ENCODE results near the gene SORCS2.

SORCS2 gene

GRCh38 chr4:7266525-7267292 is 74.4 kb downstream of the SORCS2 start:
- H3K4me1 Mint-ChIP-seq (ENCODE audit: low read depth): no peaks in the 10 kb centered on the region
- no peaks in the 10 kb centered on the region for H3K9me3 Mint-ChIP-seq
- no peak for DNase-seq (ENCODE audit: low spot score)
- no peak overlapping the region for H3K4me3 Mint-ChIP-seq
- no peak overlapping the region for H3K27ac Mint-ChIP-seq
- no peaks in the 10 kb centered on the region for H3K27me3 Mint-ChIP-seq (ENCODE audit: low read depth)
- no peaks in the 10 kb centered on the region for H3K36me3 Mint-ChIP-seq (ENCODE audit: low read depth)

- Mint-ChIP-seq H3K27ac (no peak overlapping the region), H3K4me1 (ENCODE audit: low read depth) (no peaks in the 10 kb centered on the region), H3K27me3 (ENCODE audit: low read depth) (no peaks in the 10 kb centered on the region), H3K9me3 (no peaks in the 10 kb centered on the region), H3K4me3 (no peak overlapping the region), H3K36me3 (ENCODE audit: low read depth) (no peaks in the 10 kb centered on the region)
- DNase-seq (ENCODE audit: low spot score): no peak
These were observed 75.5 kb downstream of the SORCS2 start for GRCh38 chr4:7267829-7268228.

- Mint-ChIP-seq H3K4me1 (ENCODE audit: low read depth) (no peaks in the 10 kb centered on the region), H3K27ac (no peak overlapping the region), H3K4me3 (no peak overlapping the region), H3K27me3 (ENCODE audit: low read depth) (no peaks in the 10 kb centered on the region), H3K9me3 (no peaks in the 10 kb centered on the region), H3K36me3 (ENCODE audit: low read depth) (no peaks in the 10 kb centered on the region)
- no peak for DNase-seq (ENCODE audit: low spot score)
These were observed 76.6 kb downstream of the SORCS2 start for GRCh38 chr4:7268941-7269340.

- H3K27me3 Mint-ChIP-seq (ENCODE audit: low read depth): no peaks in the 10 kb centered on the region
- DNase-seq (ENCODE audit: low spot score): no peak
- H3K9me3 Mint-ChIP-seq: no peaks in the 10 kb centered on the region
- H3K4me3 Mint-ChIP-seq: no peak overlapping the region
- H3K4me1 Mint-ChIP-seq (ENCODE audit: low read depth): no peaks in the 10 kb centered on the region
- H3K27ac Mint-ChIP-seq: no peak overlapping the region
- H3K36me3 Mint-ChIP-seq (ENCODE audit: low read depth): no peaks in the 10 kb centered on the region
These were observed 77.8 kb downstream of the SORCS2 start for GRCh38 chr4:7270121-7270520.

GRCh38 chr4:7272404-7272803 is 80.1 kb downstream of the SORCS2 start:
- H3K4me1 Mint-ChIP-seq (ENCODE audit: low read depth): no peaks in the 10 kb centered on the region
- H3K9me3 Mint-ChIP-seq: no peaks in the 10 kb centered on the region
- H3K4me3 Mint-ChIP-seq: no peak overlapping the region
- no peaks in the 10 kb centered on the region for H3K27me3 Mint-ChIP-seq (ENCODE audit: low read depth)
- DNase-seq (ENCODE audit: low spot score): no peak
- H3K36me3 Mint-ChIP-seq (ENCODE audit: low read depth): no peaks in the 10 kb centered on the region
- H3K27ac Mint-ChIP-seq: no peak overlapping the region

- no peak overlapping the region for H3K4me3 Mint-ChIP-seq
- DNase-seq (ENCODE audit: low spot score): no peak
- no peaks in the 10 kb centered on the region for H3K27me3 Mint-ChIP-seq (ENCODE audit: low read depth)
- H3K27ac Mint-ChIP-seq: no peak overlapping the region
- H3K4me1 Mint-ChIP-seq (ENCODE audit: low read depth): no peaks in the 10 kb centered on the region
- H3K9me3 Mint-ChIP-seq: no peaks in the 10 kb centered on the region
- H3K36me3 Mint-ChIP-seq (ENCODE audit: low read depth): no peaks in the 10 kb centered on the region
These were observed 81.5 kb downstream of the SORCS2 start for GRCh38 chr4:7273738-7274297.

- H3K4me1 Mint-ChIP-seq (ENCODE audit: low read depth): no peaks in the 10 kb centered on the region
- H3K27me3 Mint-ChIP-seq (ENCODE audit: low read depth): no peaks in the 10 kb centered on the region
- no peak for DNase-seq (ENCODE audit: low spot score)
- H3K4me3 Mint-ChIP-seq: no peak overlapping the region
- no peak overlapping the region for H3K27ac Mint-ChIP-seq
- no peaks in the 10 kb centered on the region for H3K9me3 Mint-ChIP-seq
- no peaks in the 10 kb centered on the region for H3K36me3 Mint-ChIP-seq (ENCODE audit: low read depth)
These were observed 82.7 kb downstream of the SORCS2 start for GRCh38 chr4:7275067-7275466.

GRCh38 chr4:7275490-7276154 is 83.3 kb downstream of the SORCS2 start:
- no peaks in the 10 kb centered on the region for H3K27me3 Mint-ChIP-seq (ENCODE audit: low read depth)

GRCh38 chr4:7276515-7276914 is 84.2 kb downstream of the SORCS2 start:
- Mint-ChIP-seq H3K9me3 (no peaks in the 10 kb centered on the region), H3K4me3 (no peak overlapping the region), H3K27me3 (ENCODE audit: low read depth) (no peaks in the 10 kb centered on the region), H3K4me1 (ENCODE audit: low read depth) (no peaks in the 10 kb centered on the region), H3K36me3 (ENCODE audit: low read depth) (no peaks in the 10 kb centered on the region), H3K27ac (no peak overlapping the region)
- no peak for DNase-seq (ENCODE audit: low spot score)

More at GRCh38 chr4:7275490-7276154, 83.3 kb downstream of the SORCS2 start:
- H3K27ac Mint-ChIP-seq: no peak overlapping the region
- H3K4me3 Mint-ChIP-seq: no peak overlapping the region
- no peaks in the 10 kb centered on the region for H3K9me3 Mint-ChIP-seq
- no peaks in the 10 kb centered on the region for H3K36me3 Mint-ChIP-seq (ENCODE audit: low read depth)
- H3K4me1 Mint-ChIP-seq (ENCODE audit: low read depth): no peaks in the 10 kb centered on the region
- DNase-seq (ENCODE audit: low spot score): no peak

- no peak overlapping the region for H3K4me3 Mint-ChIP-seq
- no peaks in the 10 kb centered on the region for H3K4me1 Mint-ChIP-seq (ENCODE audit: low read depth)
- no peaks in the 10 kb centered on the region for H3K36me3 Mint-ChIP-seq (ENCODE audit: low read depth)
- H3K9me3 Mint-ChIP-seq: no peaks in the 10 kb centered on the region
- no peak for DNase-seq (ENCODE audit: low spot score)
- no peak overlapping the region for H3K27ac Mint-ChIP-seq
- H3K27me3 Mint-ChIP-seq (ENCODE audit: low read depth): no peaks in the 10 kb centered on the region
These were observed 85.9 kb downstream of the SORCS2 start for GRCh38 chr4:7278071-7278765.

GRCh38 chr4:7278981-7279380 is 86.6 kb downstream of the SORCS2 start:
- Mint-ChIP-seq H3K4me1 (ENCODE audit: low read depth) (no peaks in the 10 kb centered on the region), H3K36me3 (ENCODE audit: low read depth) (no peaks in the 10 kb centered on the region), H3K27me3 (ENCODE audit: low read depth) (no peaks in the 10 kb centered on the region), H3K4me3 (no peak overlapping the region), H3K9me3 (no peaks in the 10 kb centered on the region), H3K27ac (no peak overlapping the region)
- no peak for DNase-seq (ENCODE audit: low spot score)

- no peak for DNase-seq (ENCODE audit: low spot score)
- H3K4me3 Mint-ChIP-seq: no peak overlapping the region
- no peaks in the 10 kb centered on the region for H3K27me3 Mint-ChIP-seq (ENCODE audit: low read depth)
- no peaks in the 10 kb centered on the region for H3K4me1 Mint-ChIP-seq (ENCODE audit: low read depth)
- no peaks in the 10 kb centered on the region for H3K36me3 Mint-ChIP-seq (ENCODE audit: low read depth)
- H3K27ac Mint-ChIP-seq: no peak overlapping the region
- H3K9me3 Mint-ChIP-seq: no peaks in the 10 kb centered on the region
These were observed 87.6 kb downstream of the SORCS2 start for GRCh38 chr4:7279902-7280301.

- H3K9me3 Mint-ChIP-seq: no peaks in the 10 kb centered on the region
- H3K27me3 Mint-ChIP-seq (ENCODE audit: low read depth): no peaks in the 10 kb centered on the region
These were observed 88.8 kb downstream of the SORCS2 start for GRCh38 chr4:7280926-7281690.

More at GRCh38 chr4:7280926-7281690, 88.8 kb downstream of the SORCS2 start:
- Mint-ChIP-seq H3K4me3 (no peak overlapping the region), H3K36me3 (ENCODE audit: low read depth) (no peaks in the 10 kb centered on the region), H3K27ac (no peak overlapping the region), H3K4me1 (ENCODE audit: low read depth) (no peaks in the 10 kb centered on the region)
- DNase-seq (ENCODE audit: low spot score): no peak
